H1 (cell line): ENCODE data around the gene CCDC88A. TPM values are rescaled to one million over a fixed set of nuclear protein-coding genes. Genes with fewer than 3 reads are reported as not detected.

ENCODE experiments used
- CTCF ChIA-PET: fragments of 300-600 bp; sonication (Branson Sonifier 250); formaldehyde crosslinking; loops from one replicate; lab custom pipeline; 2021; ENCODE audit not compliant: partially characterized antibody; lab: Charles Lee
- POLR2A ChIA-PET: fragments of 300-600 bp; sonication (Branson Sonifier 250); formaldehyde crosslinking; loops from one replicate; lab custom pipeline; 2021; ENCODE audit warnings: inconsistent platforms; ENCODE audit not compliant: partially characterized antibody; lab: Charles Lee
- DNase-seq, 2 experiments: peaks; one replicate each; pipeline versions ENCODE4 v3.0.0 to v3.0.0-alpha.2; 2010 to 2022; ENCODE audit warnings: low spot score in 2 of 2, low read depth in 1 of 2, mixed read lengths in 1 of 2
- FAIRE-seq: peaks from 2 replicates; lab custom pipeline; 2011; peaks lifted over from hg19 to GRCh38; lab: Jason Lieb, UNC
- H2AFZ ChIP-seq: 2 replicates; pipeline ENCODE4 v1.8.1; 2012; ENCODE audit warnings: low read length, inconsistent platforms
- H2AK5ac ChIP-seq: 2 replicates; pipeline ENCODE4 v1.6.1; 2013; ENCODE audit warnings: low read depth, low read length
- H2BK120ac ChIP-seq: replicated peaks from 2 replicates; pipeline ENCODE3; 2013; ENCODE audit warnings: low read depth, low read length, inconsistent platforms
- H2BK12ac ChIP-seq: 2 replicates; pipeline ENCODE4 v1.6.1; 2013; ENCODE audit warnings: low read depth, low read length
- H2BK15ac ChIP-seq: 2 replicates; pipeline ENCODE4 v1.6.1; 2013; ENCODE audit warnings: low read length
- H2BK20ac ChIP-seq: 2 replicates; pipeline ENCODE4 v1.6.1; 2013; ENCODE audit warnings: low read length
- H2BK5ac ChIP-seq: 2 replicates; pipeline ENCODE4 v1.6.1; 2013; ENCODE audit warnings: low read depth, low read length
- H3K14ac ChIP-seq: 2 replicates; pipeline ENCODE4 v1.6.1; 2013; ENCODE audit warnings: inconsistent platforms; ENCODE audit not compliant: insufficient read length
- H3K18ac ChIP-seq: 2 replicates; pipeline ENCODE4 v1.6.1; 2013; ENCODE audit warnings: low read length; ENCODE audit errors: extremely low read depth
- H3K23ac ChIP-seq: 2 replicates; pipeline ENCODE4 v1.6.1; 2013; ENCODE audit warnings: inconsistent platforms; ENCODE audit not compliant: insufficient read length
- H3K23me2 ChIP-seq: 2 replicates; pipeline ENCODE4 v1.6.1; 2013; ENCODE audit warnings: low read depth, low read length
- H3K27ac ChIP-seq: 2 replicates; pipeline ENCODE4 v1.6.1; 2011; ENCODE audit warnings: low read depth, low read length, inconsistent platforms
- H3K27me3 ChIP-seq, 4 experiments: replicated peaks in 1 of 4; 1 replicate in 1 of 4; 2 replicates in 3 of 4; pipeline versions ENCODE4 v1.6.1 to v1.8.1; 2011 to 2013; ENCODE audit warnings: low read length in 3 of 4, mild to moderate bottlenecking in 3 of 4, inconsistent platforms in 2 of 4, mixed read lengths in 2 of 4, moderate library complexity in 1 of 4; ENCODE audit not compliant: control insufficient read depth in 3 of 4, insufficient read depth in 3 of 4; ENCODE audit errors: extremely low read depth in 1 of 4
- H3K36me3 ChIP-seq, 4 experiments: 2 replicates each; pipeline versions ENCODE4 v1.6.1 to v1.8.1; 2011 to 2013; ENCODE audit warnings: mild to moderate bottlenecking in 4 of 4, low read length in 3 of 4, moderate library complexity in 2 of 4, control low read depth in 1 of 4, inconsistent platforms in 1 of 4; ENCODE audit not compliant: insufficient read depth in 4 of 4, control insufficient read depth in 2 of 4
- H3K4ac ChIP-seq: replicated peaks from 2 replicates; pipeline ENCODE3; 2013; ENCODE audit warnings: low read length, low read depth, mixed read lengths, inconsistent platforms; ENCODE audit not compliant: insufficient read length
- H3K4me1 ChIP-seq, 4 experiments: replicated peaks in 1 of 4; 1 replicate in 1 of 4; 2 replicates in 3 of 4; pipeline versions ENCODE4 v1.6.1 to v1.8.1; 2011 to 2013; ENCODE audit warnings: low read length in 3 of 4, inconsistent platforms in 2 of 4, mixed read lengths in 1 of 4; ENCODE audit not compliant: insufficient read depth in 4 of 4, control insufficient read depth in 3 of 4
- H3K4me2 ChIP-seq, 2 experiments: 2 replicates each; pipeline versions ENCODE4 v1.6.1 to v1.8.1; 2011 to 2013; ENCODE audit warnings: low read depth in 2 of 2, low read length in 2 of 2, control low read depth in 1 of 2, inconsistent platforms in 1 of 2, mild to moderate bottlenecking in 1 of 2; ENCODE audit not compliant: insufficient read depth in 1 of 2
- H3K4me3 ChIP-seq, 4 experiments: fragments of 200-600, 300-600 bp in 1 of 4; sonication (generic), shearing (Covaris generic), sonication (Bioruptor Twin) in 1 of 4; 2 replicates each; pipeline versions ENCODE4 v1.5.1 to v1.8.1; 2011 to 2016; ENCODE audit warnings: low read length in 4 of 4, low read depth in 3 of 4, control low read depth in 2 of 4, inconsistent platforms in 2 of 4, mild to moderate bottlenecking in 2 of 4, mixed read lengths in 1 of 4, moderate library complexity in 1 of 4; ENCODE audit not compliant: insufficient read depth in 2 of 4; ENCODE audit errors: extremely low read depth in 1 of 4
- H3K56ac ChIP-seq: replicated peaks from 2 replicates; pipeline ENCODE3; 2013; ENCODE audit warnings: low read depth, mild to moderate bottlenecking, mixed read lengths, low read length, inconsistent platforms; ENCODE audit not compliant: insufficient read length
- H3K79me1 ChIP-seq: 2 replicates; pipeline ENCODE4 v1.6.1; 2013; ENCODE audit warnings: low read depth, low read length, control low read depth
- H3K79me2 ChIP-seq, 2 experiments: 2 replicates each; pipeline versions ENCODE4 v1.6.1 to v1.8.1; 2012 to 2013; ENCODE audit warnings: low read length in 2 of 2, mild to moderate bottlenecking in 2 of 2, inconsistent platforms in 1 of 2; ENCODE audit not compliant: insufficient read depth in 2 of 2, control insufficient read depth in 1 of 2
- H3K9ac ChIP-seq, 4 experiments: replicated peaks in 1 of 4; 1 replicate in 1 of 4; 2 replicates in 3 of 4; pipeline versions ENCODE4 v1.6.1 to v1.8.1; 2011 to 2013; ENCODE audit warnings: low read depth in 3 of 4, low read length in 3 of 4, control low read depth in 2 of 4, mild to moderate bottlenecking in 2 of 4, moderate library complexity in 2 of 4, inconsistent platforms in 1 of 4; ENCODE audit errors: extremely low read depth in 1 of 4
- H3K9me3 ChIP-seq, 2 experiments: 2 replicates each; pipeline versions ENCODE4 v1.6.1 to v1.8.1; 2012 to 2013; ENCODE audit warnings: mild to moderate bottlenecking in 2 of 2, moderate library complexity in 2 of 2, control low read depth in 1 of 2, inconsistent platforms in 1 of 2, low read depth in 1 of 2, low read length in 1 of 2, mixed read lengths in 1 of 2; ENCODE audit not compliant: insufficient read depth in 2 of 2
- H4K20me1 ChIP-seq, 2 experiments: replicated peaks in 1 of 2; 2 replicates each; pipeline versions ENCODE3 to v1.8.1; 2011 to 2013; ENCODE audit warnings: inconsistent platforms in 2 of 2, low read length in 2 of 2, mild to moderate bottlenecking in 1 of 2; ENCODE audit not compliant: insufficient read depth in 2 of 2, control insufficient read depth in 1 of 2
- H4K5ac ChIP-seq: 2 replicates; pipeline ENCODE4 v1.6.1; 2013; ENCODE audit warnings: low read length, low read depth, mixed read lengths, inconsistent platforms; ENCODE audit not compliant: insufficient read length
- H4K8ac ChIP-seq: 2 replicates; pipeline ENCODE4 v1.8.0; 2013; ENCODE audit warnings: mild to moderate bottlenecking, moderate library complexity, low read length, inconsistent platforms; ENCODE audit not compliant: insufficient read depth; ENCODE audit errors: extremely low read depth
- H4K91ac ChIP-seq: replicated peaks from 2 replicates; pipeline ENCODE3; 2013; ENCODE audit warnings: low read length, mixed read lengths, inconsistent platforms; ENCODE audit not compliant: insufficient read length
- BCL11A ChIP-seq, 2 experiments: IDR thresholded peaks; one replicate each; pipeline ENCODE4 v1.6.1; 2011; ENCODE audit warnings: low read depth in 2 of 2, low read length in 2 of 2, mild to moderate bottlenecking in 2 of 2
- CBX5 ChIP-seq: fragments of 300-800, 300-1000 bp; sonication (generic); IDR thresholded peaks from 2 replicates; pipeline ENCODE4 v1.7.1; 2016; ENCODE audit warnings: antibody characterized with exemption, low read length, low read depth
- GTF2F1 ChIP-seq: IDR thresholded peaks from 2 replicates; pipeline ENCODE4 v1.6.1; 2012; ENCODE audit warnings: low read depth, low read length, improper control_type of control experiment, borderline replicate concordance
- JUND ChIP-seq: IDR thresholded peaks from 2 replicates; pipeline ENCODE4 v1.6.1; 2011; ENCODE audit warnings: mild to moderate bottlenecking, improper control_type of control experiment, low read length
- KDM4A ChIP-seq: IDR thresholded peaks from one replicate; pipeline ENCODE4 v1.7.1; 2012; ENCODE audit warnings: low read depth, mild to moderate bottlenecking, moderate library complexity, low read length, inconsistent platforms; ENCODE audit not compliant: severe bottlenecking
- MAFK ChIP-seq: IDR thresholded peaks from 2 replicates; pipeline ENCODE4 v1.6.1; 2012; ENCODE audit warnings: low read depth, mild to moderate bottlenecking, improper control_type of control experiment, low read length
- MAX ChIP-seq: IDR thresholded peaks from 2 replicates; pipeline ENCODE4 v1.6.1; 2012; ENCODE audit warnings: inconsistent platforms
- NANOG ChIP-seq: IDR thresholded peaks from 2 replicates; pipeline ENCODE4 v1.6.1; 2011; ENCODE audit warnings: low read length, low read depth, mild to moderate bottlenecking, inconsistent platforms; ENCODE audit not compliant: insufficient read depth, poor library complexity, severe bottlenecking
- RXRA ChIP-seq: IDR thresholded peaks from 2 replicates; pipeline ENCODE4 v1.6.1; 2011; ENCODE audit warnings: low read depth, mild to moderate bottlenecking, low read length, moderate library complexity; ENCODE audit not compliant: insufficient read depth
- SAP30 ChIP-seq: fragments of 300-600 bp; sonication (generic); IDR thresholded peaks from 2 replicates; pipeline ENCODE4 v1.7.1; 2012; ENCODE audit warnings: low read length, moderate library complexity, mild to moderate bottlenecking, inconsistent platforms; ENCODE audit not compliant: insufficient read depth, insufficient replicate concordance
- TEAD4 ChIP-seq: IDR thresholded peaks from 2 replicates; pipeline ENCODE4 v1.6.1; 2012; ENCODE audit warnings: low read depth, low read length, inconsistent platforms, mixed read lengths
- USF2 ChIP-seq: IDR thresholded peaks from 2 replicates; pipeline ENCODE4 v1.6.1; 2011; ENCODE audit warnings: low read length, improper control_type of control experiment
- YY1 ChIP-seq: IDR thresholded peaks from 2 replicates; pipeline ENCODE4 v1.6.1; 2011; ENCODE audit warnings: low read depth, mild to moderate bottlenecking, low read length
- whole genome bisulfite sequencing, 2 experiments: shearing (Covaris generic) in 1 of 2; methylation state at CpG; one replicate each; pipeline versions ENCODE4 v1.1.6 to v1.1.7; 2013 to 2015; ENCODE audit warnings: low lambda C conversion rate in 2 of 2, mixed read lengths in 2 of 2, inconsistent platforms in 1 of 2, low coverage in 1 of 2, missing lambda C conversion rate in 1 of 2; ENCODE audit not compliant: insufficient replicate concordance in 2 of 2, insufficient coverage in 1 of 2, insufficient read length in 1 of 2; ENCODE audit errors: extremely low coverage in 1 of 2, missing lambda C conversion rate in 1 of 2; 5-methylcytosine and 5-hydroxymethylcytosine counted together
- polyA plus RNA-seq, 7 experiments: library from polyadenylated mRNA; depleted of rRNA in 3 of 7; stranded (reverse) in 5 of 7; unstranded in 2 of 7; fragments of >200 nt in 5 of 7; fragments of 200-250 nt in 2 of 7; gene quantifications; 1 replicate in 5 of 7; 2 replicates in 1 of 7; 4 replicates in 1 of 7; pipeline versions ENCODE4 v1.2.1 to v1.2.3, GENCODE V29; 2011 to 2013; ENCODE audit warnings: missing spikeins in 2 of 7, mixed read lengths in 2 of 7
- total RNA-seq: library from RNA; stranded (reverse); fragmentation: NEBNext Ultra II Directional; extraction: Animal tissue kit (Norgen Biotek cat#: 25700); gene quantifications from 2 replicates; pipeline ENCODE4 v1.2.1, GENCODE V29; 2021

Gene CCDC88A
- total and polyA plus RNA-seq, 2 of the 8 experiments (the other 6 are each of a cell fraction or from before 2014, with no cell fraction given), result 27.0 to 98.0 TPM

- ChIA-PET POLR2A (no interaction called here), CTCF (no interaction called here)
- H3K4me1 ChIP-seq, result no peaks in the 10 kb centered on the region
- no peak overlapping the region for H2BK20ac ChIP-seq
- H2AFZ ChIP-seq, result no peak overlapping the region
- no peaks in the 10 kb centered on the region for H3K27me3 ChIP-seq
- no peak overlapping the region for H3K4ac ChIP-seq
- no peak overlapping the region for H4K5ac ChIP-seq
- no peak overlapping the region for H3K23ac ChIP-seq
- no peak overlapping the region for H3K4me3 ChIP-seq
- no peak overlapping the region for H4K8ac ChIP-seq
- 89% methylated on average over 4 of the region's 4 CpGs; no CpG with 5 or more reads in 1 of the 2 experiments for WGBS, 2 experiments
- no peaks in the 10 kb centered on the region for H3K23me2 ChIP-seq
- no peak overlapping the region for H3K18ac ChIP-seq
- H2BK15ac ChIP-seq, result no peak overlapping the region
- no peak overlapping the region for H4K91ac ChIP-seq
- no peak overlapping the region for H2BK5ac ChIP-seq
- H2BK12ac ChIP-seq, result no peak overlapping the region
- H3K27ac ChIP-seq, result no peak overlapping the region
- no peak overlapping the region for H3K14ac ChIP-seq
- H3K79me1 ChIP-seq, result 0 out of 2 replicates have a peak, but pooled peaks cover 2% of the 10 kb centered on the region
- no peak overlapping the region for H3K4me2 ChIP-seq
- H3K36me3 ChIP-seq, result no peaks in the 10 kb centered on the region; a peak in 1 of 8 replicates
- no peak for DNase-seq
- H3K9ac ChIP-seq, result no peak overlapping the region
- no peak overlapping the region for H2AK5ac ChIP-seq
- H2BK120ac ChIP-seq, result no peak overlapping the region
- peaks cover 0 to 6% of the 10 kb centered on the region in 2 experiments; a peak in 2 of 4 replicates for H3K79me2 ChIP-seq
- no peaks in the 10 kb centered on the region for H4K20me1 ChIP-seq
- FAIRE-seq, result no peak
- no peaks in the 10 kb centered on the region for H3K9me3 ChIP-seq
- H3K56ac ChIP-seq, result no peak overlapping the region
- no peak for TF ChIP-seq USF2
- no peak for TF ChIP-seq BCL11A (IDR thresholded peaks at IDR 0.05; ENCODE audit: low read depth in 2 of 2, low read length in 2 of 2)
- no peak for TF ChIP-seq JUND
- TF ChIP-seq SAP30, result no peak
- no peak for TF ChIP-seq NANOG
- TF ChIP-seq KDM4A, result no peak
- TF ChIP-seq YY1, result no peak
- no peak for TF ChIP-seq CBX5
- TF ChIP-seq RXRA, result no peak
- TF ChIP-seq MAFK, result no peak
- TF ChIP-seq TEAD4, result no peak
- no peak for TF ChIP-seq GTF2F1
- TF ChIP-seq MAX, result no peak
Observed at GRCh38 chr2:55384786-55385185, 34.9 kb downstream of the CCDC88A start.
